ENCODE results near the gene RTTN.

Gene RTTN

DNA sequence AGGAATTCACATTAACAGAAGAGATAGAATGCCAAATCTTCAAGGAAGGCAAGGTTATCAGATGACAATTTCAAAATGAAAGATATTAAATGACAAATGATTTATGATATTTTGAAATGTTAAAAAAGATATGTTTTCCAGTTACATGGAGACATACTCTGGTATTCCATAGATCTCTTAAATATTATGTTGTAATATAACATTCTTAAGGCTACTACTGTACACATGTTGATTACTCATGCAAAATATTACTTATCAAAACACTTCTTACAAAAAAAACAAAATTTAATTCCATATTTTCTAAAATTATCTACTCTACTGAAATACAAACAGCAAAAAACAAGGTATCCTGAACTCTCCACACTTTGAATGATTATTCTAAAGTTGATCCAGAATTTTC is 22.9 kb downstream of the RTTN start:
- ATAC-seq: 0 out of 3 replicates have a peak, but pooled peaks have one; percentile 20
- peak; percentile 37 for TF ChIP-seq ISL1 (CRISPR knock-in tag; IDR thresholded peaks at IDR 0.05)
- TF ChIP-seq TOX (CRISPR knock-in tag; IDR thresholded peaks at IDR 0.05; ENCODE audit: borderline replicate concordance): no peak

DNA sequence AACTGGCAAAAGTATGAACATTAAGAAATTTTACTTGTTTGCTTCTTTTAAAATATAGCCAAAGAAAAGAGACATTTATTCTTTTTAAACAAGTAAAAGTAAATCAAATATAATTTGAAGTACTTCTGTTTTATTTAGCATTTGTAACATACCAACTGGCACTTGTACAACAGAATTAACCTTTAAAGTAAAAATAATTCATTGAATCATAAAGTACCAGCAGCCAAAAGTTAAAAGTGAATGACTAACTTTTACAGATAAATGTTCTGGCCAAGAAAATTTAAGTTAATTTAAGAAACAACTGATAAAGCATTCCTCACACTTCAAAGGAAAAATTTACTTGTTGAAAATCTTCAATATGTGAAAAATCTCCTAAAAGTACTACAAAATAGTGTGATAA is 23.8 kb downstream of the RTTN start:
- no peak for ATAC-seq
- TF ChIP-seq ZFP30 (CRISPR knock-in tag; IDR thresholded peaks at IDR 0.05) (no peak), ISL1 (CRISPR knock-in tag; IDR thresholded peaks at IDR 0.05) (peak; percentile 51)

DNA sequence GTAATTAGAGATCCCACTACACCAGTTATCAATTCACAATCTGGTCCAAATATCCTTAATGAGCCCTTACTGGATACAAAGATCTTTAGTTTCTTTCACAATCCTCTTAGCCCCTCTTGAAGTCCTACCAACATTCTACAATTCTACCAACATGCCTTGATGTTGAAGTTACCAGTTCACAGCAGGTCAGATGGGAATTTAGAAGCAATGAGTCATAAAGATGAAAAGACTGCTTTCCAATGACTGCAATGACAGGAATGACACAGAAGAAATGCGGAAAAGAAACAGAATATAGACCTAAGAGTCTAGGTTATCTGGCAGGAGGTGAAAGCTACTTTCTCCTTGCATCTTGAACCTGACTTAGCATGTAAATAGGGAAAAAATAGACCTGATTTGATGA is 24.5 kb downstream of the RTTN start:
- ATAC-seq: peak; percentile 92
- TF ChIP-seq ZNF565 (CRISPR knock-in tag; conservative IDR thresholded peaks at IDR 0.05; ENCODE audit: low read depth) (no peak), ZFP30 (CRISPR knock-in tag; IDR thresholded peaks at IDR 0.05) (no peak), CSDC2 (CRISPR knock-in tag; IDR thresholded peaks at IDR 0.05) (no peak), ARNTL (CRISPR knock-in tag; IDR thresholded peaks at IDR 0.05; ENCODE audit: borderline replicate concordance, low read depth) (no peak), BACH2 (CRISPR knock-in tag; IDR thresholded peaks at IDR 0.05; ENCODE audit: borderline replicate concordance) (no peak), RARB (CRISPR knock-in tag; IDR thresholded peaks at IDR 0.05) (no peak), ZFP3 (CRISPR knock-in tag; IDR thresholded peaks at IDR 0.05) (no peak), SNAI2 (CRISPR knock-in tag; IDR thresholded peaks at IDR 0.05) (no peak), PPARA (CRISPR knock-in tag; IDR thresholded peaks at IDR 0.05; ENCODE audit: borderline replicate concordance) (no peak), ZC3H10 (CRISPR knock-in tag; IDR thresholded peaks at IDR 0.05) (no peak), OSR1 (CRISPR knock-in tag; IDR thresholded peaks at IDR 0.05) (no peak)
- TF ChIP-seq, protein P1, sequence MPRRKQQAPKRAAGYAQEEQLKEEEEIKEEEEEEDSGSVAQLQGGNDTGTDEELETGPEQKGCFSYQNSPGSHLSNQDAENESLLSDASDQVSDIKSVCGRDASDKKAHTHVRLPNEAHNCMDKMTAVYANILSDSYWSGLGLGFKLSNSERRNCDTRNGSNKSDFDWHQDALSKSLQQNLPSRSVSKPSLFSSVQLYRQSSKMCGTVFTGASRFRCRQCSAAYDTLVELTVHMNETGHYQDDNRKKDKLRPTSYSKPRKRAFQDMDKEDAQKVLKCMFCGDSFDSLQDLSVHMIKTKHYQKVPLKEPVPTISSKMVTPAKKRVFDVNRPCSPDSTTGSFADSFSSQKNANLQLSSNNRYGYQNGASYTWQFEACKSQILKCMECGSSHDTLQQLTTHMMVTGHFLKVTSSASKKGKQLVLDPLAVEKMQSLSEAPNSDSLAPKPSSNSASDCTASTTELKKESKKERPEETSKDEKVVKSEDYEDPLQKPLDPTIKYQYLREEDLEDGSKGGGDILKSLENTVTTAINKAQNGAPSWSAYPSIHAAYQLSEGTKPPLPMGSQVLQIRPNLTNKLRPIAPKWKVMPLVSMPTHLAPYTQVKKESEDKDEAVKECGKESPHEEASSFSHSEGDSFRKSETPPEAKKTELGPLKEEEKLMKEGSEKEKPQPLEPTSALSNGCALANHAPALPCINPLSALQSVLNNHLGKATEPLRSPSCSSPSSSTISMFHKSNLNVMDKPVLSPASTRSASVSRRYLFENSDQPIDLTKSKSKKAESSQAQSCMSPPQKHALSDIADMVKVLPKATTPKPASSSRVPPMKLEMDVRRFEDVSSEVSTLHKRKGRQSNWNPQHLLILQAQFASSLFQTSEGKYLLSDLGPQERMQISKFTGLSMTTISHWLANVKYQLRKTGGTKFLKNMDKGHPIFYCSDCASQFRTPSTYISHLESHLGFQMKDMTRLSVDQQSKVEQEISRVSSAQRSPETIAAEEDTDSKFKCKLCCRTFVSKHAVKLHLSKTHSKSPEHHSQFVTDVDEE (CRISPR knock-in tag; IDR thresholded peaks at IDR 0.05): no peak
- TF ChIP-seq, protein P2, sequence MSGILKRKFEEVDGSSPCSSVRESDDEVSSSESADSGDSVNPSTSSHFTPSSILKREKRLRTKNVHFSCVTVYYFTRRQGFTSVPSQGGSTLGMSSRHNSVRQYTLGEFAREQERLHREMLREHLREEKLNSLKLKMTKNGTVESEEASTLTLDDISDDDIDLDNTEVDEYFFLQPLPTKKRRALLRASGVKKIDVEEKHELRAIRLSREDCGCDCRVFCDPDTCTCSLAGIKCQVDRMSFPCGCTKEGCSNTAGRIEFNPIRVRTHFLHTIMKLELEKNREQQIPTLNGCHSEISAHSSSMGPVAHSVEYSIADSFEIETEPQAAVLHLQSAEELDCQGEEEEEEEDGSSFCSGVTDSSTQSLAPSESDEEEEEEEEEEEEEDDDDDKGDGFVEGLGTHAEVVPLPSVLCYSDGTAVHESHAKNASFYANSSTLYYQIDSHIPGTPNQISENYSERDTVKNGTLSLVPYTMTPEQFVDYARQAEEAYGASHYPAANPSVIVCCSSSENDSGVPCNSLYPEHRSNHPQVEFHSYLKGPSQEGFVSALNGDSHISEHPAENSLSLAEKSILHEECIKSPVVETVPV (CRISPR knock-in tag; IDR thresholded peaks at IDR 0.05): no peak
- TF ChIP-seq, protein P3, sequence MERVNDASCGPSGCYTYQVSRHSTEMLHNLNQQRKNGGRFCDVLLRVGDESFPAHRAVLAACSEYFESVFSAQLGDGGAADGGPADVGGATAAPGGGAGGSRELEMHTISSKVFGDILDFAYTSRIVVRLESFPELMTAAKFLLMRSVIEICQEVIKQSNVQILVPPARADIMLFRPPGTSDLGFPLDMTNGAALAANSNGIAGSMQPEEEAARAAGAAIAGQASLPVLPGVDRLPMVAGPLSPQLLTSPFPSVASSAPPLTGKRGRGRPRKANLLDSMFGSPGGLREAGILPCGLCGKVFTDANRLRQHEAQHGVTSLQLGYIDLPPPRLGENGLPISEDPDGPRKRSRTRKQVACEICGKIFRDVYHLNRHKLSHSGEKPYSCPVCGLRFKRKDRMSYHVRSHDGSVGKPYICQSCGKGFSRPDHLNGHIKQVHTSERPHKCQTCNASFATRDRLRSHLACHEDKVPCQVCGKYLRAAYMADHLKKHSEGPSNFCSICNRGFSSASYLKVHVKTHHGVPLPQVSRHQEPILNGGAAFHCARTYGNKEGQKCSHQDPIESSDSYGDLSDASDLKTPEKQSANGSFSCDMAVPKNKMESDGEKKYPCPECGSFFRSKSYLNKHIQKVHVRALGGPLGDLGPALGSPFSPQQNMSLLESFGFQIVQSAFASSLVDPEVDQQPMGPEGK (CRISPR knock-in tag; IDR thresholded peaks at IDR 0.05; ENCODE audit: borderline replicate concordance): no peak

DNA sequence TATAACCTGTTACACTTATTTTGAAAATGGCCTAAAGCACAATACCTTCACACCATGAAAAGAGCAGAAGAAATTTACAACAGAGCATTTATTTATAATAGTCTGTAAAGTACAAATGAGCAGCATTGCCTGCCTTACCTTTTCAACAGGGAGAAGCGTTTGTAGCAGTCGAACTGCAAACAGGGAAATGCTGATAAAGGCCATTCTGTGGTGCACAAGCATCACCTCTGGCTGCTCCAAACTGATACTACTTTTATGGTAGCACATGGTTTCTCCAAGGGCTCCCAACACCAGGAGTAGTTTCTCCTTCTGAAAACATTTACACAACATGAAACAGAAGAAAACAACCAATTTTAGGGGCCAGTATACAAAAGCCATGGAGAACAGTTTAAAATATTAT is 28.9 kb downstream of the RTTN start:
- no peak for ATAC-seq
- TF ChIP-seq, protein P4, sequence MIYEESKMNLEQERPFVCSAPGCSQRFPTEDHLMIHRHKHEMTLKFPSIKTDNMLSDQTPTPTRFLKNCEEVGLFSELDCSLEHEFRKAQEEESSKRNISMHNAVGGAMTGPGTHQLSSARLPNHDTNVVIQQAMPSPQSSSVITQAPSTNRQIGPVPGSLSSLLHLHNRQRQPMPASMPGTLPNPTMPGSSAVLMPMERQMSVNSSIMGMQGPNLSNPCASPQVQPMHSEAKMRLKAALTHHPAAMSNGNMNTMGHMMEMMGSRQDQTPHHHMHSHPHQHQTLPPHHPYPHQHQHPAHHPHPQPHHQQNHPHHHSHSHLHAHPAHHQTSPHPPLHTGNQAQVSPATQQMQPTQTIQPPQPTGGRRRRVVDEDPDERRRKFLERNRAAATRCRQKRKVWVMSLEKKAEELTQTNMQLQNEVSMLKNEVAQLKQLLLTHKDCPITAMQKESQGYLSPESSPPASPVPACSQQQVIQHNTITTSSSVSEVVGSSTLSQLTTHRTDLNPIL (CRISPR knock-in tag; IDR thresholded peaks at IDR 0.05; ENCODE audit: low read depth): no peak
- TF ChIP-seq PPARA (CRISPR knock-in tag; IDR thresholded peaks at IDR 0.05; ENCODE audit: borderline replicate concordance) (no peak), TCF4 (CRISPR knock-in tag; IDR thresholded peaks at IDR 0.05; ENCODE audit: borderline replicate concordance) (no peak), RARB (CRISPR knock-in tag; IDR thresholded peaks at IDR 0.05) (no peak), ZNF565 (CRISPR knock-in tag; conservative IDR thresholded peaks at IDR 0.05; ENCODE audit: low read depth) (no peak), ZFP3 (CRISPR knock-in tag; IDR thresholded peaks at IDR 0.05) (no peak), BACH2 (CRISPR knock-in tag; IDR thresholded peaks at IDR 0.05; ENCODE audit: borderline replicate concordance) (no peak), ESRRG (CRISPR knock-in tag; IDR thresholded peaks at IDR 0.05) (no peak), ZNF8 (CRISPR knock-in tag; IDR thresholded peaks at IDR 0.05) (no peak), OSR1 (CRISPR knock-in tag; IDR thresholded peaks at IDR 0.05) (no peak), TOX (CRISPR knock-in tag; IDR thresholded peaks at IDR 0.05; ENCODE audit: borderline replicate concordance) (no peak)
- TF ChIP-seq, protein P3 (CRISPR knock-in tag; IDR thresholded peaks at IDR 0.05; ENCODE audit: borderline replicate concordance): no peak
- TF ChIP-seq, protein P1 (CRISPR knock-in tag; IDR thresholded peaks at IDR 0.05): no peak
- TF ChIP-seq, protein P2 (CRISPR knock-in tag; IDR thresholded peaks at IDR 0.05): no peak
